Endothelial cell (in vitro differentiated cells): Measurements from ENCODE around the gene TMEM182. TPM values are rescaled to one million over a fixed set of nuclear protein-coding genes. Genes with fewer than 3 reads are reported as not detected.

ENCODE experiments used
- DNase-seq: peaks from one replicate; pipeline ENCODE4 v3.0.0; 2021; ENCODE audit warnings: low spot score
- H3K27ac Mint-ChIP-seq: one replicate; pipeline ENCODE4 v1.8.0; 2021; ENCODE audit warnings: mixed read lengths, inconsistent platforms; ENCODE audit not compliant: unreplicated experiment
- H3K27me3 Mint-ChIP-seq: one replicate; pipeline ENCODE4 v1.8.0; 2021; ENCODE audit warnings: mild to moderate bottlenecking, moderate library complexity, mixed read lengths, inconsistent platforms; ENCODE audit not compliant: unreplicated experiment
- H3K36me3 Mint-ChIP-seq: one replicate; pipeline ENCODE4 v1.8.0; 2021; ENCODE audit warnings: mild to moderate bottlenecking, low read depth, mixed read lengths, inconsistent platforms; ENCODE audit not compliant: unreplicated experiment
- H3K4me1 Mint-ChIP-seq: one replicate; pipeline ENCODE4 v1.8.0; 2021; ENCODE audit warnings: mild to moderate bottlenecking, mixed read lengths, inconsistent platforms; ENCODE audit not compliant: unreplicated experiment
- H3K4me3 Mint-ChIP-seq: one replicate; pipeline ENCODE4 v1.8.0; 2021; ENCODE audit warnings: mild to moderate bottlenecking, mixed read lengths, inconsistent platforms; ENCODE audit not compliant: unreplicated experiment
- H3K9me3 Mint-ChIP-seq: one replicate; pipeline ENCODE4 v1.8.0; 2021; ENCODE audit warnings: mixed read lengths, inconsistent platforms; ENCODE audit not compliant: unreplicated experiment
- total RNA-seq: library from RNA; stranded (reverse); fragmentation: NEBNext Ultra II Directional; extraction: Animal tissue kit (Norgen Biotek cat#: 25700); gene quantifications from one replicate; pipeline ENCODE4 v1.2.1, GENCODE V29; 2021; ENCODE audit not compliant: unreplicated experiment
- TF ChIP-seq, protein P1 (sequence below): fragments of 200-600 bp; sonication (generic); IDR thresholded peaks from one replicate; pipeline ENCODE4 v1.5.0; 2021; ENCODE audit warnings: antibody characterized with exemption; ENCODE audit not compliant: unreplicated experiment

TMEM182 gene
- total RNA-seq, 1 donor from 2014 or later: 6.2 TPM

DNA sequence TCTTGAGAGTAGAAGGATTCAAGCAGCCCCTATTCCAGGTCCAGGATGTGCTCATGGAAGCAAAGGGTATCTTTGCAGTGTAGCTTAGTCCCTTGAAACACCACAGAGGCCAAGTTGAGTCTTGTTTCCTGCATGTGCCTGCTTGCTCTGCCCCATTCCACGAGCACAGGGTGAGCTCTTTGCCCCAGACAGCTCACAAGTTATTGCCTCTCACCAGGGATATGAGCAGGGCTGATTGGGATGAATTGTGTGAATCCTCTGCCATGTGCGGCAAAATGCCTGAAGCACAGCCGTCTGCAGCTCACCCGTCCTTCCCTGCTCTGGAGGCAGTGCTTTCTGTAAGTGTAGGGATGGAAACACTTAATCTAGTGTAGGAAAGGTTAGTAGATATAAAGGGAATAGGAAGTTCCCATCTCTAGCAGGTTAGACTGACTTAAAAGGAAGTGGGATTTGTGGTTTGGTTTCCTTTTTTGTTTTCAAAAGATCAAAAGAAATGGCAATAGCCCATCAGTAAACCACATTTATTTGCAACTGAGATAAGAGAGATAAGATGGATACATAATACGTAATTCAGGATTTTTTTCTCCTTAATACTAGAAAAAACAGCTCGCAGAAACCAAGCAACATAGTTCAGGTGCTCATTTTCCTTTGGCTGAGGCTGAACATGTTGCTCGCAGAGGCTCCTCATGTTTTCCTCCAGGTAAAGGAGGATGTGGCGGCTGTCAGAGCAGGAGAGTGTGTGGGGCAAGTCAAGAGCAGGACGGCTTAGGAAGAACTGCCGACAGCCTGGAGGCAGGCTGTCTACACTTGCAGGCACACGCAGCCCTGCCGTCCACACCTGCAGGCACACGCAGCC is 41.4 kb downstream of the TMEM182 start:
- no peak for DNase-seq
- Mint-ChIP-seq H3K36me3 (peaks cover 41% of the 10 kb centered on the region), H3K9me3 (peaks cover 16% of the 10 kb centered on the region), H3K27me3 (peaks cover 3% of the 10 kb centered on the region), H3K4me1 (peaks cover 10% of the 10 kb centered on the region), H3K27ac (peak overlapping the region; percentile 75), H3K4me3 (no peak overlapping the region)
- TF ChIP-seq, protein P1, sequence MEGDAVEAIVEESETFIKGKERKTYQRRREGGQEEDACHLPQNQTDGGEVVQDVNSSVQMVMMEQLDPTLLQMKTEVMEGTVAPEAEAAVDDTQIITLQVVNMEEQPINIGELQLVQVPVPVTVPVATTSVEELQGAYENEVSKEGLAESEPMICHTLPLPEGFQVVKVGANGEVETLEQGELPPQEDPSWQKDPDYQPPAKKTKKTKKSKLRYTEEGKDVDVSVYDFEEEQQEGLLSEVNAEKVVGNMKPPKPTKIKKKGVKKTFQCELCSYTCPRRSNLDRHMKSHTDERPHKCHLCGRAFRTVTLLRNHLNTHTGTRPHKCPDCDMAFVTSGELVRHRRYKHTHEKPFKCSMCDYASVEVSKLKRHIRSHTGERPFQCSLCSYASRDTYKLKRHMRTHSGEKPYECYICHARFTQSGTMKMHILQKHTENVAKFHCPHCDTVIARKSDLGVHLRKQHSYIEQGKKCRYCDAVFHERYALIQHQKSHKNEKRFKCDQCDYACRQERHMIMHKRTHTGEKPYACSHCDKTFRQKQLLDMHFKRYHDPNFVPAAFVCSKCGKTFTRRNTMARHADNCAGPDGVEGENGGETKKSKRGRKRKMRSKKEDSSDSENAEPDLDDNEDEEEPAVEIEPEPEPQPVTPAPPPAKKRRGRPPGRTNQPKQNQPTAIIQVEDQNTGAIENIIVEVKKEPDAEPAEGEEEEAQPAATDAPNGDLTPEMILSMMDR: no peak

DNA sequence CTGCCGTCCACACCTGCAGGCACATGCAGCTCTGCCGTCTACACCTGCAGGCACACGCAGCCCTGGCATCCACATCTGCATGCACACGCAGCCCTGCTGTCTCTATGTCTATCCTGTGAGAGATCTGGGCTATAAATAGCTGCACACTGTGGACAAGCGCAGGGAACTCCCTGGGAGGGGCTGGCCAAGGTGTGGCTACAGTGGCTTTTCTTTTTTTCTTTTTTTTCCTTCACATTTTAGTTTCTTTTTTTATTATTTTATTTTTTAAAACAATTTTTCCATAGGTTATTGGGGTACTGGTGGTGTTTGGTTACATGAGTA is 42.0 kb downstream of the TMEM182 start:
- Mint-ChIP-seq H3K36me3 (peaks cover 39% of the 10 kb centered on the region), H3K27ac (no peak overlapping the region), H3K4me3 (no peak overlapping the region), H3K27me3 (peaks cover 3% of the 10 kb centered on the region), H3K4me1 (peaks cover 10% of the 10 kb centered on the region), H3K9me3 (peaks cover 16% of the 10 kb centered on the region)
- TF ChIP-seq, protein P1: no peak
- no peak for DNase-seq

DNA sequence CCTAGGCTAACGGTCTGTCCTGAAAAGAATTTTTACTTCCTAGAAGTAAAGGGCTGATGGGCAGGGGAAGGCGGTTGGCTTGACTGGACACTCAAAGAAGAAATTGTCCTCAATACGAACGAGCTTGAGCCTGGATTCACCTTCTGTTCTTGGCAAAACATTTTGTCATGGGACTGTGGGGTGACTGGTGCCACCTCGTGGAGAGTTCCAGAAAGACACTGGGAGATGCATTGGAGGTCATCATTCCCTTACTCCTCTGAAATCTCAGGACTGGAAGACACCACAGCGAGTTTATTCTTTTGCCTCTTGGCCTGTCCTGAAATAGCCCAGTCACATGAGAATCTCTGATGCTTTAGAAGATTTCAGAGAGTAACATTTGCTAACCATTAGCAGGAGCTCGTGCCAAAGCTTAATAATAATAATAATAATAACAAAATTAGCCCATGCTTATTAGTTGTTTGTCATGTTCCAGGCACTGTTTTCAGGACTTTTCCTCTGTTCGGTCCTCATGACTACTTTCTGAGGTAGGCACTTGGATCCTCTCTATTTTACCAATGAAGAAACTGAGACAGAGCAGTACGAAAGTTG is 44.5 kb downstream of the TMEM182 start:
- Mint-ChIP-seq H3K4me1 (peaks cover 12% of the 10 kb centered on the region), H3K27me3 (peaks cover 3% of the 10 kb centered on the region), H3K36me3 (peaks cover 14% of the 10 kb centered on the region), H3K4me3 (no peak overlapping the region), H3K9me3 (peaks cover under 1% of the 10 kb centered on the region), H3K27ac (no peak overlapping the region)
- peak; percentile 83 for DNase-seq
- TF ChIP-seq, protein P1: peak; percentile 78

DNA sequence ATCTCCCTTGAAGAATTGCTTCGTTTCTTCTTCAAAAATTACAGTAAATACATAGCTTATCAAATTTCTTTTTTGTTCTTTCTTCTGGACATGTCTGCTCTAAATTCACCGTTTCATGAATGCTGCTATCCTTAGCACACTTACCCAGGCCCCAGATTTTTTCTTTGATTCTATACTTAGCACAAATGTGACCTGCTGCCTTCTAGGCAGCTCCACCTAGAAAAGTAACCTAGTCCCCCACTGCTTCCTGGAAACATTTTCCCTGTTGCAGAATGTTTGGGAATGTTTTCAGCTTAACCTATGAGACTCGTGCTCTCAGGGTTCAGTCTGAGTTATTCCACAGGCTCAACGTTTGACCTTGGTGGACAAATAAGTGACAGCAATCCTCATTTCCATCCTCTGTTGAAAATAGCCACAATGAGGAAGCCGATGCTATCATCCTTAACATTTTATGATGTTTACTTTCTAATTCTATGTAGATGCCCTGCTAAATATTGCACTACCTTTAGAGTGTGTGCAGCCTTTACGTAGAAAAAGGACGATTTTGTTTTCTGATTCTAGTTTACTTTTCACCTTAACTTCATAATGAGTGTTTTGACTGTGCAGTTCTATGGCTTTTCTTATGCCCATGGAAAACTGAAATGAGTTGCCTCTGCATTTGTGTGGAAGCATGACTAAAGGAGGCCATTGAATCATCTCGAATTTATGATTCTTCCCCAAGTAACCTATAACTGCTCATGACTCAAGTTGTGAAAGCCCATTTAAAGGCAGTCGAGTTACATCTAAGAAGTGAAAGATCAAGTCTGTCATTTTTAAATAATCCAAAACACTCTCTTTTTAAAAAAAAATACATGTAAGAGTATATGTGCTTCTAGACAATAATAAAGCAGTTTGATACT is 47.7 kb downstream of the TMEM182 start:
- no peaks in the 10 kb centered on the region for H3K9me3 Mint-ChIP-seq
- H3K4me1 Mint-ChIP-seq: peaks cover 4% of the 10 kb centered on the region
- no peaks in the 10 kb centered on the region for H3K36me3 Mint-ChIP-seq
- DNase-seq: no peak
- H3K27ac Mint-ChIP-seq: no peak overlapping the region
- no peak overlapping the region for H3K4me3 Mint-ChIP-seq
- TF ChIP-seq, protein P1: no peak
- H3K27me3 Mint-ChIP-seq: no peaks in the 10 kb centered on the region
